CD4-positive, alpha-beta T cell (primary cell): ENCODE measurements around the gene RNF157. TPM values are rescaled to one million over a fixed set of nuclear protein-coding genes. Genes with fewer than 3 reads are reported as not detected.

Experiments
- ATAC-seq: fragments of 200-7000 bp; cut with Tn5 transposase; one replicate; pipeline ENCODE4 v1.10.0; 2022; ENCODE audit warnings: mild to moderate bottlenecking; ENCODE audit not compliant: poor library complexity
- CTCF ChIA-PET: fragments of 350-600 bp; sonication (Branson Sonifier 250); formaldehyde crosslinking; loops from one replicate; lab custom pipeline; 2021; ENCODE audit warnings: antibody characterized with exemption, inconsistent platforms; lab: Charles Lee
- POLR2A ChIA-PET: fragments of 350-600 bp; sonication (Branson Sonifier 250); formaldehyde crosslinking; loops from one replicate; lab custom pipeline; 2021; ENCODE audit warnings: antibody characterized with exemption, inconsistent platforms; lab: Charles Lee
- DNase-seq, 14 experiments: peaks; one replicate each; pipeline ENCODE4 v3.0.0-alpha.2; 2013 to 2020; ENCODE audit warnings: mixed read lengths in 2 of 14
- H3K27ac ChIP-seq, 2 donors: one replicate each; pipeline versions ENCODE4 v1.5.1 to v1.7.0; 2013; ENCODE audit warnings: low read length in 2 of 2, low read depth in 1 of 2, mild to moderate bottlenecking in 1 of 2
- H3K27me3 ChIP-seq, 2 experiments: 1 replicate in 1 of 2; 2 replicates in 1 of 2; pipeline versions ENCODE4 v1.6.1 to v1.7.0; 2013; ENCODE audit warnings: low read length in 2 of 2, control low read depth in 1 of 2, mild to moderate bottlenecking in 1 of 2, moderate library complexity in 1 of 2; ENCODE audit not compliant: insufficient read depth in 2 of 2, control insufficient read depth in 1 of 2
- H3K36me3 ChIP-seq: one replicate; pipeline ENCODE4 v1.6.1; 2013; ENCODE audit warnings: low read length, control low read depth; ENCODE audit not compliant: insufficient read depth
- H3K4me1 ChIP-seq: one replicate; pipeline ENCODE4 v1.6.1; 2013; ENCODE audit warnings: low read length, control low read depth; ENCODE audit not compliant: insufficient read depth
- H3K4me3 ChIP-seq: one replicate; pipeline ENCODE4 v1.5.1; 2013; ENCODE audit warnings: mild to moderate bottlenecking, low read length, moderate library complexity
- H3K9me3 ChIP-seq, 2 experiments: 1 replicate in 1 of 2; 2 replicates in 1 of 2; pipeline versions ENCODE4 v1.6.1 to v1.7.0; 2013; ENCODE audit warnings: low read length in 2 of 2, mild to moderate bottlenecking in 2 of 2, control low read depth in 1 of 2, moderate library complexity in 1 of 2; ENCODE audit not compliant: control insufficient read depth in 1 of 2, insufficient read depth in 1 of 2
- H3K27ac Mint-ChIP-seq: one replicate; pipeline ENCODE4 v1.8.0; 2020; ENCODE audit warnings: mixed read lengths
- H3K27me3 Mint-ChIP-seq: one replicate; pipeline ENCODE4 v1.8.0; 2021; ENCODE audit warnings: mixed read lengths
- H3K36me3 Mint-ChIP-seq: one replicate; pipeline ENCODE4 v1.8.0; 2021; ENCODE audit warnings: low read depth, mixed read lengths
- H3K4me1 Mint-ChIP-seq: one replicate; pipeline ENCODE4 v1.8.0; 2021; ENCODE audit warnings: low read depth, mixed read lengths
- H3K4me3 Mint-ChIP-seq: one replicate; pipeline ENCODE4 v1.8.0; 2020; ENCODE audit warnings: mild to moderate bottlenecking, mixed read lengths
- H3K9me3 Mint-ChIP-seq: one replicate; pipeline ENCODE4 v1.8.0; 2020; ENCODE audit warnings: mixed read lengths
- CTCF ChIP-seq: fragments of 200-600 bp; IDR thresholded peaks from one replicate; pipeline ENCODE4 v1.8.0; 2022; ENCODE audit warnings: antibody characterized with exemption, mild to moderate bottlenecking
- intact Hi-C, 2 experiments: fragments of 100-400 bp; cut with DNase I in 1 of 2; cut with micrococcal nuclease in 1 of 2; formaldehyde crosslinking; loops; one replicate each; pipeline versions ENCODE4 v1.15.1 to v1.9.0; 2023 to 2025; cut with DNase I, micrococcal nuclease
- total RNA-seq, 174 experiments: library from RNA in 2 of 174; stranded (reverse) in 2 of 174; gene quantifications; one replicate each; pipeline ENCODE4 v1.2.3 and lab custom pipeline; 2021 to 2026

RNF157 gene
- total RNA-seq, 2 experiments from 2014 or later, result 18.5 to 21.1 TPM

- Mint-ChIP-seq H3K4me3 (no peak overlapping the region), H3K27ac (no peak overlapping the region), H3K4me1 (no peaks in the 10 kb centered on the region), H3K9me3 (no peaks in the 10 kb centered on the region), H3K36me3 (no peaks in the 10 kb centered on the region), H3K27me3 (no peaks in the 10 kb centered on the region)
- DNase-seq (no peak), ATAC-seq (no peak)
- Histone ChIP-seq H3K27ac (no peak overlapping the region), H3K27me3 (no peaks in the 10 kb centered on the region), H3K4me3 (no peak overlapping the region), H3K36me3 (no peaks in the 10 kb centered on the region), H3K9me3 (no peaks in the 10 kb centered on the region), H3K4me1 (no peaks in the 10 kb centered on the region)
- TF ChIP-seq CTCF, result no peak
- CTCF ChIA-PET, result interaction anchor here (1.4 kb wide), 1 partner anchor 164 kb away, joined by 6 read pairs; no protein-coding TSS in a partner anchor
- intact Hi-C loops, result no loop called here
- POLR2A ChIA-PET, result no interaction called here
These were observed 125.0 kb downstream of the RNF157 start for GRCh38 chr17:76115138-76115754.

GRCh38 chr17:76111956-76112355 lies 128.3 kb downstream of the RNF157 start:
- Histone ChIP-seq H3K4me1 (no peaks in the 10 kb centered on the region), H3K36me3 (no peaks in the 10 kb centered on the region), H3K27me3 (no peaks in the 10 kb centered on the region), H3K27ac (no peak overlapping the region), H3K4me3 (no peak overlapping the region), H3K9me3 (no peaks in the 10 kb centered on the region)
- DNase-seq (no peak), ATAC-seq (no peak)
- no peaks in the 10 kb centered on the region for H3K9me3 Mint-ChIP-seq
- CTCF ChIA-PET, result no interaction called here
- POLR2A ChIA-PET, result no interaction called here
- H3K36me3 Mint-ChIP-seq, result no peaks in the 10 kb centered on the region
- no peak overlapping the region for H3K27ac Mint-ChIP-seq
- intact Hi-C loops, result no loop called here
- no peaks in the 10 kb centered on the region for H3K27me3 Mint-ChIP-seq
- H3K4me1 Mint-ChIP-seq, result no peaks in the 10 kb centered on the region
- no peak overlapping the region for H3K4me3 Mint-ChIP-seq
- no peak for TF ChIP-seq CTCF

GRCh38 chr17:76107509-76107908 lies 132.8 kb downstream of the RNF157 start:
- no peak overlapping the region for H3K27ac Mint-ChIP-seq
- Histone ChIP-seq H3K9me3 (no peaks in the 10 kb centered on the region), H3K27me3 (no peaks in the 10 kb centered on the region), H3K4me3 (no peak overlapping the region), H3K27ac (no peak overlapping the region), H3K36me3 (no peaks in the 10 kb centered on the region), H3K4me1 (peaks cover 17% of the 10 kb centered on the region)
- POLR2A ChIA-PET, result interaction anchor here (0.5 kb wide), 1 partner anchor 187 kb away, joined by 3 read pairs; no protein-coding TSS in a partner anchor
- TF ChIP-seq CTCF, result peak; percentile 30
- peaks cover 19% of the 10 kb centered on the region for H3K4me1 Mint-ChIP-seq
- intact Hi-C loops, result loop anchor here in 1 of 2 experiments (5.0 kb wide), 1 partner anchor 95 kb away; no protein-coding TSS in a partner anchor
- no peaks in the 10 kb centered on the region for H3K9me3 Mint-ChIP-seq
- H3K27me3 Mint-ChIP-seq, result no peaks in the 10 kb centered on the region
- CTCF ChIA-PET, result interaction anchor here (1.5 to 2.1 kb wide), 2 partner anchors 74 to 93 kb away, joined by 5 read pairs; no protein-coding TSS in a partner anchor
- H3K4me3 Mint-ChIP-seq, result no peak overlapping the region
- DNase-seq, result peak in 3 of 14 experiments; percentile 33 to 50 (median 41)
- peaks cover 14% of the 10 kb centered on the region for H3K36me3 Mint-ChIP-seq
- no peak for ATAC-seq
